Right ventricle myocardium inferior (tissue), 1 donor: ENCODE data around the gene TAOK2. TPM values are rescaled to one million over a fixed set of nuclear protein-coding genes. Genes with fewer than 3 reads are reported as not detected.
"Not testable (repeated sequence)": the region's sequence is repeated elsewhere in the genome, so short reads cannot be mapped to it uniquely, and the experiment has no call there.

Source experiments
- ATAC-seq: fragments of 200-7000 bp; cut with Tn5 transposase; one replicate; pipeline ENCODE4 v1.9.1; 2020; ENCODE audit warnings: mild to moderate bottlenecking, moderate library complexity
- DNase-seq: peaks from one replicate; pipeline ENCODE4 v3.0.0; 2021; ENCODE audit errors: missing footprints
- intact Hi-C: fragments of 100-400 bp; cut with DNase I; formaldehyde crosslinking; loops from one replicate; pipeline ENCODE4 v1.11.0; 2022
- total RNA-seq: library from RNA; stranded (reverse); fragmentation: NEBNext Ultra II Directional; extraction: Animal tissue kit (Norgen Biotek cat#: 25700); gene quantifications from one replicate; pipeline ENCODE4 v1.2.1, GENCODE V29; 2021
- donor health status: DM: no; HTN: yes; CAD: no; lungs with severe emphysema.

TAOK2 gene
- total RNA-seq, 1 donor from 2014 or later = 32.7 TPM

- intact Hi-C loops = no loop called here
- DNase-seq (no peak), ATAC-seq (no peak)
These were observed 57.3 kb downstream of the TAOK2 start, which contains the start of gene TLCD3B for GRCh38 chr16:30030841-30031413. TSS of gene TLCD3B (minus strand) at chr16:30031271. CDS start at chr16:30030527, 744 bp downstream.

DNA sequence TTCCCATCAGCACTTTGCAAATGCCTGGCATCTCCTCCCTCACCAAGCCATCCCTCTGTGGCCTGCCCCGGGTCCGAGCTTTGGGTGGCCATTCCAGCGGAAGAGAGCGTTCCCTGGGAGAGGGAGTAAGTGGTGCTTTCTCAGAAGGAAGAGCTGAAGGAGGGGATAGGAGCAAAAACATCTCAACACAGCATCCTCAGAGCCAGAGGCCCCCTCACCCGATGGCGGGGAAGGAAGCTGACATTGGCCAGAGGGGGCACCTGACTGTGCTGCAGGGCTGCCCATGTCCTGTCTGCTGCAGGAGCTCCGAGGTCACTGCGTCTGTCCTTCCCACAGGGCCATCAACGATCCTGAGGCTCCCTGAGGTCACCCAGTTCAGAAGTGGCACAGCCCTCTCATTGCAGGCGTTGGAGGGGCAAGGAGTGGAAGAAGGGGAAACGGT, 57.8 kb downstream of the TAOK2 start:
- ATAC-seq (no peak), DNase-seq (no peak)
- intact Hi-C loops = no loop called here

GRCh38 chr16:30032083-30032819, 58.6 kb downstream of the TAOK2 start:
- no peak for ATAC-seq
- intact Hi-C loops = no loop called here
- no peak for DNase-seq

- DNase-seq = no peak
- intact Hi-C loops = no loop called here
- ATAC-seq = no peak
These were observed 59.6 kb downstream of the TAOK2 start for GRCh38 chr16:30033270-30033669.

GRCh38 chr16:30040221-30040620, 66.6 kb downstream of the TAOK2 start:
- DNase-seq (no peak), ATAC-seq (no peak)
- intact Hi-C loops = no loop called here

DNA sequence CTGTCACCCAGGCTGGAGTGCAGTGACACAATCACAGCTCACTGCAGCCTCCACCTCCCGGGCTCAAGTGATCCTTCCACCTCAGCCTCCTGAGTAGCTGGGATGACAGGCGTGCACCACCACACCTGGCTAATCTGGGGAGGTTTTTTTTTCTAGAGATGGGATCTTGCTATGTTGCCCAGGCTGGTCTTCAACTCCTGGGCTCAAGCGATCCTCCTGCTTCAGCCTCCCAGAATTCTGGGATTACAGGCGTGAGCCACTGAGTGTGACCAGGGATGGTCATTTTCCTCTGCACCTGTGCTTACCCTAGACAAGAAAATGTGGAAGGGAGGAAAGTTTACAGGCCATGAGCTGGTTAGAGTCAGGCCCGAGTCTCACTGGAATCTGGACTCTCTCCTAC, 67.0 kb downstream of the TAOK2 start:
- DNase-seq, ATAC-seq, intact Hi-C loops: not testable (repeated sequence)

DNA sequence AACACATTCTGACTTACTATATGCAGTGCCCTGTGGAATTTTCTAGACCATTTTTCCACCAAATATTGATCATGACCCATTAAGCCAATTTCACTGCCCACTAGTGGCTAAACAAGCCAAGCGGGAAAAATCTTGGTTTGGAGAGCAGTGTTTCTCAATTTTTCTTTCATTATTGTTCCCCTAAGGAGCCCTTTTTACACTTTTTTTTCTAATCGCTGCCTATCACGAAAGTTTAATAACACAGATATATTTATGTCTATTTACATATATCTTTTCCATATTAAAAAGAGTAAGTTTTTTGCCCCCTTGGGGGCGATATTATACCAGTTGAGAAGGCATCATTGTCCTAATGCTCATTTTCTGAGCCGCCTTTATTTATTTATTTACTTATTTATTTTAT, 68.2 kb downstream of the TAOK2 start:
- ATAC-seq = no peak
- no peak for DNase-seq
- intact Hi-C loops = no loop called here

Other genes with a start within 250 kb of the TAOK2 start
- 0.73 TPM for gene C16orf54, start 227.9 kb upstream of the TAOK2 start, total RNA-seq
- gene ZG16, start 195.6 kb upstream of the TAOK2 start, total RNA-seq = not detected
- gene KIF22, start 183.1 kb upstream of the TAOK2 start, total RNA-seq = 53.3 TPM
- 92.0 TPM for gene MAZ, start 167.3 kb upstream of the TAOK2 start, total RNA-seq
- 3.2 TPM for gene PRRT2, start 161.7 kb upstream of the TAOK2 start, total RNA-seq
- gene PAGR1, start 157.7 kb upstream of the TAOK2 start, total RNA-seq = 15.6 TPM
- 51.5 TPM for gene MVP, start 153.4 kb upstream of the TAOK2 start, total RNA-seq
- 65.8 TPM for gene CDIPT, start 110.6 kb upstream of the TAOK2 start, total RNA-seq
- gene SEZ6L2, start 74.3 kb upstream of the TAOK2 start, total RNA-seq = 0.43 TPM
- gene ASPHD1, start 73.4 kb upstream of the TAOK2 start, total RNA-seq = 0.19 TPM
- gene KCTD13, start 47.6 kb upstream of the TAOK2 start, total RNA-seq = 8.0 TPM
- gene TMEM219, start 11.8 kb upstream of the TAOK2 start, total RNA-seq = 74.4 TPM
- gene HIRIP3, start 21.7 kb downstream of the TAOK2 start, total RNA-seq = 20.2 TPM
- 32.4 TPM for gene INO80E, start 22.4 kb downstream of the TAOK2 start, total RNA-seq
- 0.35 TPM for gene DOC2A, start 37.2 kb downstream of the TAOK2 start, total RNA-seq
- not detected for gene C16orf92, start 49.3 kb downstream of the TAOK2 start, total RNA-seq
- gene TLCD3B, start 57.4 kb downstream of the TAOK2 start, total RNA-seq = not detected
- gene ALDOA, start 91.9 kb downstream of the TAOK2 start, total RNA-seq = 4,126 TPM
- 37.8 TPM for gene PPP4C, start 102.1 kb downstream of the TAOK2 start, total RNA-seq
- gene TBX6, start 118.1 kb downstream of the TAOK2 start, total RNA-seq = 0.51 TPM
- 61.5 TPM for gene YPEL3, start 122.3 kb downstream of the TAOK2 start, total RNA-seq
- gene GDPD3, start 139.7 kb downstream of the TAOK2 start, total RNA-seq = 2.2 TPM
- 46.0 TPM for gene MAPK3, start 149.4 kb downstream of the TAOK2 start, total RNA-seq
- 15.8 TPM for gene CORO1A, start 209.7 kb downstream of the TAOK2 start, total RNA-seq
- 49.7 TPM for gene BOLA2B, start 219.8 kb downstream of the TAOK2 start, total RNA-seq
- gene SLX1A, start 220.0 kb downstream of the TAOK2 start, total RNA-seq = 7.4 TPM
- 10.3 TPM for gene SULT1A3, start 225.4 kb downstream of the TAOK2 start, total RNA-seq